Measurements from ENCODE around the gene FAM162A.

The FAM162A gene, protein sequence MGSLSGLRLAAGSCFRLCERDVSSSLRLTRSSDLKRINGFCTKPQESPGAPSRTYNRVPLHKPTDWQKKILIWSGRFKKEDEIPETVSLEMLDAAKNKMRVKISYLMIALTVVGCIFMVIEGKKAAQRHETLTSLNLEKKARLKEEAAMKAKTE

DNA sequence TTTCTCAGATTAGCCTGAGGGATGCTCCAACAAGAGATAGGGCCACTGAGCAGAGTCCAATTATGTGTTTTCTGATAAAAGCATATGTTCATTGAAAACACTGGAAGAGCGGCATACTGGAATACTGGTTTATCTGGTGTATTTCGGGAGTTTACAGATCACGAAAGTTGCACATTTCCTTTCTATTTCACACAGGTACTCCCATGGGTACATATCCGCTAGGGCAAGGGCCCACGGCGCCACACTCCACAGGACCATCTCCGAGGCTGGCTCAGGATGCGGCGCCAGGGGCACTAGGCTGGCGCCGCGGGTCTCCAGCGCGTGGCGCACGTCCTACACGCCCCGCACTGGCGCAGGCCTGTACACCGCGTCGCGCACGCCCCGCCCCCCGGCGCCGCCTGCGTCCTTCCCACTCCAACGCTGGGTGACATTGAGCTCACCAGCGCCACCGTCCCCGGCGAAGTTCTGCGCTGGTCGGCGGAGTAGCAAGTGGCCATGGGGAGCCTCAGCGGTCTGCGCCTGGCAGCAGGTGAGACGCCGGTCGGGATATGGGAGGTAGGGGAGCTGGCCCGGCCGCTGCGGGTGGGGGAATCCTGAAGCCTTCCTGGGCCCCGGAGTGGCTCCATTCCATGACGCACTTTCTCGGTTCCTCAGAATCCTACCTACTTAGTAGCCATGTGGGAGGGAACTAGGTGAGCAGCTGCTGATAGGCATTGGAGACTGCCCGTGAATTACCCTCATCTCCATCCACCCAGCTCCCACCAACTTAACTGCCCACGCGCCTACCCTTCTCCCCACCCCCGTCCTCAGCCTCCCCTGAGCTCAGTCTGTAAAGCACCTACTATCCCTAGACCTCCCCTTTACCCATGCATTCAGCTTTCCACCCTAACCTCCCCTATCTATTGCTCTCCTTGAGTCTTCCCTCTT is at the start of gene FAM162A:
FAM162A (plus strand) TSS at position 412 of the 927 bp plus-strand sequence; CDS start at position 496, 84 bp downstream.
- DNase-seq, result peak; percentile 89

DNA sequence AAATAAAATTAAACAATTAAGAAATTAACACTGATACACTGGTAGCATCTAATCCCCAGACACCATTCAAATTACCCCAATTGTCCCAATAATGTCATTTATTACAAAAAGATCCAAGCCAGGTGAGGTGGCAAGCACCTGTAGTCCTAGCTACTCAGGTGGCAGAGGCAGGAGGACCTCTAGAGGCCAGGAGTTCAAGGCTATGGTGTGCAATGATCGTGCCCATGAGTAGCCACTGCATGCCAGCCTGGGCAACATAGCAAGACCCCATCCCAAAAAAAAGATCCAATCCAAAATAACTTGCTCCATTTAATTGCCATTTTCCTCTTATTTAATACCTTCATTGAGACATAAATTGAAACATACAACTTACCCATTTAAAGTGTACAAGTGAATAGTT is 41.2 kb upstream of the FAM162A start:
- no peak for DNase-seq

DNA sequence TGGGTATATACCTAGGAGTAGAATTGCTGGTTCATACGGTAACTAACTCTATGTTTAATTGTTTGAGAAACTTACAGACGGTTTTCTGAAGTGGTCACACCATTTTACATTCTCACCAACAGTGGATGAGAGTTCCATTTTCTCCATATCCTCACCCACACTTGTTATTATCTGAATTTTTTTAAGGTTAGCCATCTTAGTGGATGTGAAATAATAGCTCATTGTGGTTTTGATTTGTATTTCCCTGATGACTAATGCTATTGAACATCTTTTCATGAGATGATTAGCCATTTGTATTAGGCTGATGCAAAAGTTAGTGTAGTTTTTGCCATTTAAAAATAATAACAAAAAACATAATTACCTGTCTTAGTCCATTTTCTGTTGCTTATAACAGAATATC is 40.3 kb upstream of the FAM162A start:
- DNase-seq, result peak; percentile 35

DNA sequence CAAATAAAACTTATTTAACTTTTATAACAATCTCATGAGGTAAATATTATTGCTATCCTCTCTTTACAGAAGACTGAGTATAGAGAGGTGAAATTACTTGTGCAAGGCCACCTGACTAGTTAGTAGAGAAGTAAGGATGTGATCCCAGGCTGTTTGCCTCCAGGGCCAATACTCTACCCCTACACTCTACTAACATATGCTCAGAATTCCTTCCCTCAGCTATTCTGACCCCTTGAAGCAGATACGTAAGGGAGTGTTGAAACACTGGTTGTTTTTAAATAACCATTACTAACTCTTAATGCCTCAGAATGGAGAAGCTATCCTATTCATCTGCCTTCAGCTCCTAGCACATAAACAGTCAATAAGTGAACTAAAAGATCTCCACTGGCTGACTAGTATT is 34.8 kb upstream of the FAM162A start:
- no peak for DNase-seq

DNA sequence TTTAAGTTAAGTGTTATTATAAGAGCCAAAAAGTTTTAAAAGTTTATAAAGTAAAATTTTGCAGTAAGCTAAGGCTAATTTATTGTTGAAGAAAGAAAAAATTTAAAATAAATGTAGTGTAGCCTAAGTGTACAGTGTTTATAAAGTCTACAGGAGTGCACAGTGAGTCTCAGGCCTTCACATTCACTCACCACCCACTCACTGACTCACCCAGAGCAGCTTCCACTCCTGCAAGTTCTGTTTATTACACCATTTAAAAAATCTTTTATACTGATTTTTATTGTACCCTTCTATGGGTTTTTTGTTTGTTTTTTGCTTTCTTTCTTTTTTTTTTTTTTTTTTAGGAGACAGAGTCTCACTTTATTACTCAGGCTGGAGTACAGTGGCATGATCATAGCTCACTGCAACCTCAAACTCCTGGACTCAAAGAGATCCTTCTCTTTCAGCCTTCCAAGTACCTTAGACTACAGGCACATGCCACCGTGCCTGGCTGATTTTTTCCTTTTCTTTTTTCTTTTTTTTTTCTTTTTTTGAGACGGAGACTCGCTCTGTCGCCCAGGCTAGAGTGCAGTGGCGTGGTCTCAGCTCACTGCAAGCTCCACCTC is 33.1 kb upstream of the FAM162A start:
- peak; percentile 31 for DNase-seq

DNA sequence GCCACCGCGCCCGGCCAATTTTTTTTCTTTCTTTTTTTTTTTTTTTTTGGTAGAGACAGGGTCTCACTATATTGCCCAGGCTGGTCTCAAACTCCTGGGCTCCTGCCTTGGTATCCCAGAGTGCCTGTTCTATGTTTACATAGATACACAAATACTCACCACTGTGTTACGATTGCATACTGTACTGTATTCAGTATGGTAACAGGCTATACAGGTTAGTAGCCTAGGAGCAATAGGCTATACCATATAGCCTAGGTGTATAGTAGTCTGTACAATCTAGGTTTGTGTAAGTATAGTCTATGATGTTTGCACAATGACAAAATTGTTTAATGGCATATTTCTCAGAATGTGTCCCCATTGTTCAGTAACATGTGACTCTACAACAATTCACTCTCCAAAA is 32.4 kb upstream of the FAM162A start:
- no peak for DNase-seq

DNA sequence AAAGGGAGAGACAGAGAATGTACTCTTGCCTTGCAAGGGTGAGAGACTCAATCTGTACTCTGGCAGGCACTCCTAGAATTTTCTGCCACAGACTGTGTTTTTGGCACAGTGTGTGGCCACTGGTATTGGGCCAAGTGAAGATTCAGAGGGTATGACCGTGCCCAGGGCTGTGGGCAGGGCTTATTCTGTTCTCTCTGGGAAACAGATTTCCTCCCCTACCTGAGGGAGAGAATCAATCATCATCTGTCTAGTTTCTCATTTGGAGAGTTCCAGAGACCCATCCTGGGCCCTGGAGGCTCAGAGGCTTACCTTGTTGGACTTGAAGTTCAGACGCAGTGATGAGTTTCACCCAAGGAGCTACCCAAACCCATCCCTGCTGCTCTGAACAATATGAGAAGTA is 30.8 kb upstream of the FAM162A start:
- DNase-seq, result no peak

DNA sequence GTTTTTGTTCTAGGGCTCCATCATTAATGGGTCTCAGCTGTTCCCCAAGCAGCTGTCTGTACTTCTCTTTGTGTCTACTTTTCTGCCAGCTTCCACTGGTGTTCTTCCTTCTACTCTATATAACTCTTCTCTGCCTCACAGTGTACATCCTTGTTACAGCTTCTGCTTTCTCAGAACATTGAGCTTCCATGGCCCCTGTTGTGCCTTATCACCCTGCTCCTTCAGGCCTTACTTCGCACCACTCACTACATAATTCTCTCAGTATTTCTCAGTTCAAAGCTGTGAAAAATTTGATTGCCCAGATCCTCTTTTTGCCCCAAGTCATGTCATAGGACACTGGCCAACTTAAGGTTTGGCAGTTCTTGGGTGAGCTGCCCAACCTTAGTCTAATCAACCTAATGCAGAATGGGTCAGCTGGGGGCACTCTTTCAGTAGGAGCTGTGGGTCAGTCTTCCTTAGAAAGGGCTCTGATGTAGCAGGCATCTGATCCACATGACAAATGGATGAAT is 30.0 kb upstream of the FAM162A start:
- DNase-seq, result no peak

DNA sequence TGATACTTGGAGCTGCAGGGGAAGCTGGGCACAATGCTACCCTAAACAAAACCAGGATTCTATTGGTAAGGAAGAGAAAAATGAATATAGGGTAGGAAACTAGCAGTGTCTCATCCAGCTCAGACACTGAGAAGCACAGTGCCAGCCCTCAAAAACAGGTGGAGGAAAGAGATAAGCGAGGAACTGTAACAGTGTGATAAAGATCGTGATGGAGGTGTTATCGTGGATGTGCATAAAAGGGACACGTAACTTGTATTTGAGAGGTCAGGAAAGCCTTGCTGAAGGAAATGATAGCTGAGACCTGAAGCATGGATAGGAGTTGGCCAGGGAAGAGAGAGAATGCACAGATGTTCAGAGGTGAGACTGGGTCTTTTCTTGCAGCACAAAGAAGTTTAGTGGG is 28.4 kb upstream of the FAM162A start:
- no peak for DNase-seq

DNA sequence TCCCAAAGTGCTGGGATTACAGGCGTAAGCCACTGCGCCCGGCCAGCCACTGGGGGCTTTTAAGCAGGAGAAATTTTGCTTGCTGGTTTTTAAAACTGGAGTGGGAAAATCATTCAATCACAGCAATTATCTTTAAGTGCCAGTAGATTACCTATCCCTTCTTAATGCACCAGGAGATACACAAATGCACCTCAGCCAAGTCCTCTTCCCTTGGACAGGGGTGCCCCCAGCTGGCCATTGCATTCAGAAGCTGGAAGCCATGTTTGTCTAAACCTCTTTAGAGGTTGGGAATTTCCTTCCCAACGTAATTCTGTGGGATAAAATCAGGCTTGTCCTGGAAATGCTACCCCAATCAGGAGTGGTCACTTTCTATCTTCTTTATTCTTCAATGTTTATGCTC is 27.6 kb upstream of the FAM162A start:
- DNase-seq, result peak; percentile 45

DNA sequence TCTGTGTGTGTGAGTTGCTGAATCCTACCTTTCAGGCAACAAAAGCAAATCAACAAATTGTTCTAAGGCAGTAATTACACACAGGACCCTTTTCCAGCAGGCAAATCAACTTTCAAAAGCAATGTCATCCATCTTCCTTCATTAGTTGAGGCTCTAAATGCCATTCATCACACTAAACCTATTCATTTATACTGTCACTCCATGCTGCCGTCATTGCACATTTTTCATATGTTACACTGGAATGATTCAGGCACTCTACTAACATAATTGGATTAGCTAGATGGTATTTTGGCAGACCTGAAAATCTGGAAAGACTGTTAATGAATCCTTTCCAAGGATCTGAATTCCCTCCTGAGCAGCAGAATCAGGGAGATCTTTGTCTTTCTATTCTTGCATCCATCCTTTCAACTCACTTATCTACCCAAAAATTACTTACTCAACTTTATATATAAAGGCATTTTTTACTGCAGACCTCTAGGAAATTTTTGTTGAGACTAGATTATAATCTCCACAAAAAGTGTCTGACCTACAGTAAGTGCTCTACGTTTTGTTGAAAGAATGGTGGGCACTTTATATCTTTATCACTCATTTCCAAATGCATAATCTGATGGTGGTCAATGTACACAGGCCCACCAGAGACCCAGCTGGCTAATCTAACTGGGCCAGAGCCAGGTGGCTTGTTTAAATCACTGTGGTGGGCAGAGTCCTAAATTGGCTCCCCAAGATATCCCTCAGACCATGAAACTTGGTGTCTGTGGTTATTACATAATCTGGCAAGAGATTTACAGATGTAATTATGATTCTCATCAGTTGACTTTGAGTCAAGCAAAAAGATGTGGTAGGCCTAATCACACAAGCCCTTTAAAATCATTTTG is 25.9 kb upstream of the FAM162A start:
- peak; percentile 9 for DNase-seq

DNA sequence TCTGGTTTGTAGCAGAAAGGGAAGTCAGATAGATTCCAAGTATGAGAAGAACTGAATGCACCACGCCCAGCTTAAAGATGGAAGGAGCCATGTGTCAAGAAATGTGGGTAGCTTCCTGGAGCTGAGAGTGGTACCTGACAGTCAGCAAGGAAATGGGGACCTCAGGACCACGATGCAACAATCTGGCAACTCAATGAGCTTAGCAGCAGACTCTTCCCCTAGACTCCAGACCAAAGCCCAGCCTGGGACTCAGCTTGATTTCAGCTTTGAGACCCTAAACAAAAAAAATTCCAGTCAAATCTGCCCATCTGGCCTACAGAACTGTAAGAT is 25.3 kb upstream of the FAM162A start:
- no peak for DNase-seq

DNA sequence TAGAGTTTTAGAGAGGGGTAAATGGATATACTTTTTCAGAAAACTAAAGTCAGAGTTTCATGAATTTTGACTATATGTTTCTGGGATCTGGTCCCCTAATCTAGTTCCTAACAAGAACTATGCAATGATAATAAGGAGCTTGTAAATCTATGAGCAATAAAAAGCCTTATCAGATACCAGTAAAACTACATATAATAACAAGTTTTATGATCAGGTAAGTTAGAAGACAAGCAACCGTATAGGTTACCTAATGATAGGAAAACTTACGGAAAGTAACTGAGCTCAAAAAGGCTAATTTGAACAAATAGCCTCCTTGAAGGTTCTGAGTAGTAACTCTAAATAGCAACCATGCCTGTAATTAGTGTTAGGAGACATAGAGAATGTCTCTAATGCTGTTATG is 22.0 kb upstream of the FAM162A start:
- no peak for DNase-seq

DNA sequence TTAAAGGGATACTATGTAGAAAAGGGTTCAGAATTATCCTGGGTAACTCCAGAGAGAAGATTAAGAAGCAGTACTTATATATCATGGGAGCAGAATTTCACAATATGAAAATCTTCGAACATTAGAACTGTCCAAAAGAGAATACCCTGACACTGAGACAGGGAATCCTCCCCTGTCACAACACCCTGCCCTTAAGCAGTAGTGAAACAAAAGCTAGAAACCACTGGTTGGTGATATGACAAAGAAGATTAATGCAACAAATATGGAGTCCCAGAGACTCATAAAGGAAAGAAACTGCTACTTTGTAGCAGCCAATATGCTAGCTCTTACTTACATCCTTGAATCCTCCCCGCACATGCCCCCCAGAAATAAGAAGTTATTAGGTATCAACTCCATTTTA is 19.5 kb upstream of the FAM162A start:
- DNase-seq, result no peak

DNA sequence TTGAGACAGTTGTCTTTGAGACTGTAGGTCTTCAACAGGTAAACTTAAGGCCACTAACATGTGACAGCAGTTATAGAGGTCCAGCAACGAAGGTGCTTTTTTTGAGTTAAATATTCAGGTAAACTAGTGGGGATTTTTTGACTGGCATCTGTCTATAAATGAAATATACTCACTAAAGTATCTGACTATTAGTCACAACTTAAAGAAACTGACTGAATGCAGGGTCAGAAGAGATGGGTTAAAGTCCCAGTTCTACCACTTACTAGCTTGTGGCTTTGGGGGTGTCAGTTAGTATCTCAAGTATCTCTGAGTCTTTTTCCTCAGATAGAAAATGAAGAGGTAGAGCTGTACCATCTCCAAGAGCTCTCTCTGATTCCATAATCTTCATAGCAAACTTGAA is 18.9 kb upstream of the FAM162A start:
- DNase-seq, result no peak

DNA sequence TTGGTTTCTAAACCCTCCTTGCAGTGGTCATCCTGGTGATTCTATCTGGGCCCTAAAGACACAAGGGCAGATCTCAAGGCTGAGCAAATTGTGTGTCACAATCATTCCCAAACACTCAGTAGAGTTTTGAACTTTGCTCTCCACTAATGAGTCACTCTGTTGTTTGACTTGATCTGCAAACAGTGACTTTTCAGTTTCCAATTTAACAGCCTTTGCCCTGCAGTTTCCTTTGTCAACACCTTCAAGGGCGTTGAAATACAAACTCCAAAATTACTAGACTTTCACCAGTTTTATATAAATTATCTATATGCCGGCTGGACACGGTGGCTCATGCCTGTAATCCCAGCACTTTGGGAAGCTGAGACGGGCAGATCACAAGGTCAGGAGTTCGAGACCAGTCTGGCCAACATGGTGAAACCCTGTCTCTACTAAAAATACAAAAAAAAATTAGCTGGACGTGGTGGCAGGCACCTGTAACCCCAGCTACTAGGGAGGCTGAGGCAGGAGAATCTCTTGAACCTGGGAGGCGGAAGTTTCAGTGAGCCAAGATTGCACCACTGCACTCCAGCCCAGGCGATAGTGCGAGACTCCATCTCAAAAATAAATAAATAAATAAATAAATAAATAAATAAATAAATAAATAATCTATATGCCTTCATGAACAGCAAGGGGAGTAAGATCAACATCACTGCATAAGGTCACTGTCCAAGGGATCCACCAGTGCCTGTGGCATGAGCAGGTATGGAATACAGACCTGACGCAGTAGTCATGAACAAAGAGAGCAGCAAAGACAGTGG is 18.2 kb upstream of the FAM162A start:
- DNase-seq, result peak; percentile 79

DNA sequence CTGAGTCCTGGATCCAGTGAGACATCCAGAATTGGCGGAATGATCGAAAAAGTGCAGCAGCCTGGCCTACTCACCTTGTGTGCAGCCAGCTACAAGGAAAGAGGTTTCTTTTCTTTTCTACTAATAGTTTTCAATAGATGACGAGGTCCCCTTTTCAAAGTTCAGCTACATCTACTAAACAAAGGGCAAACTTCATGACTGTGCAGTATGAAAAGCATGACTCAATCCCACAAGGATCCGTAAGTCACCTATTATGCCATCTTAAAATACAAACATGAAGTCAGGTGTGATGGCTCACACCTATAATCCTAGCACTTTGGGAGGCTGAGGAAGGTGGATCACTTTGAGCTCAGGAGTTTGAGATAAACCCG is 17.6 kb upstream of the FAM162A start:
- DNase-seq, result no peak

DNA sequence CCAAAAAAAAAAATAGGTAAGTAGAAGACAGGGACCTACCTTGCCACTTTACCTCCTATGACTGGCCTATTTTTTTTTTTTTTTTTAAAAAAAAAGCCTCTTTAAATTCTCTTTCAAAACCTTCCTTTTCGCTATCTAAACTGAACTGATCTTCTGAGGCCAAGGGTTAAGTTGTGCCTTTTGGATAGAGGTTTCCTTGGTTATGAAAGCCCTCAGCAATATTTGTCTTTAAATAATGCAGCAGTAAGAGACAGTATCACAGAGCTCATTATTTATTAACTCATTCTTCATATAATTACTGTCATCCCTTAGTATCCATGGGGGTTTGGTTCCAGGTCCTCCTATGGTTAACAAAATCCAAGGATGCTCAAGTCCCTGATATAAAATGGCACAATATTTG is 9.9 kb upstream of the FAM162A start:
- DNase-seq, result no peak

DNA sequence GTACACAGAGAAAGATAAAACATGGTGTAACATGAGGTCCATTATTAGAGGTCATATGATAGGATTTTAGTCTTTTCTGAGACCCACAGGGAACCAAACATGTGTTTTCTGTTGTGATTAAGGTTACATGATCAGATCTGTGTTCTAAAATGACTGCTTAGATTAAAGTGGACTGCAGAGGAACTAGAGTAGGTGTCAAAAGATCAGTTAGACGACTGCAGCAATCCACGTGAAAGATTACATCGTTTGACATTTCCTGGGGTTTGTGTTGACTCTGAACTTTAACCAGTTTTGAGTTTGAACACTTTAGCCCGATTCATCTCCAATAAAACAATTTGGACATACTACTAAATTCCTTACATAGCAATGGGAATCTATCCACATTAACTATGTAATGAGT is 6.0 kb upstream of the FAM162A start:
- DNase-seq, result no peak

DNA sequence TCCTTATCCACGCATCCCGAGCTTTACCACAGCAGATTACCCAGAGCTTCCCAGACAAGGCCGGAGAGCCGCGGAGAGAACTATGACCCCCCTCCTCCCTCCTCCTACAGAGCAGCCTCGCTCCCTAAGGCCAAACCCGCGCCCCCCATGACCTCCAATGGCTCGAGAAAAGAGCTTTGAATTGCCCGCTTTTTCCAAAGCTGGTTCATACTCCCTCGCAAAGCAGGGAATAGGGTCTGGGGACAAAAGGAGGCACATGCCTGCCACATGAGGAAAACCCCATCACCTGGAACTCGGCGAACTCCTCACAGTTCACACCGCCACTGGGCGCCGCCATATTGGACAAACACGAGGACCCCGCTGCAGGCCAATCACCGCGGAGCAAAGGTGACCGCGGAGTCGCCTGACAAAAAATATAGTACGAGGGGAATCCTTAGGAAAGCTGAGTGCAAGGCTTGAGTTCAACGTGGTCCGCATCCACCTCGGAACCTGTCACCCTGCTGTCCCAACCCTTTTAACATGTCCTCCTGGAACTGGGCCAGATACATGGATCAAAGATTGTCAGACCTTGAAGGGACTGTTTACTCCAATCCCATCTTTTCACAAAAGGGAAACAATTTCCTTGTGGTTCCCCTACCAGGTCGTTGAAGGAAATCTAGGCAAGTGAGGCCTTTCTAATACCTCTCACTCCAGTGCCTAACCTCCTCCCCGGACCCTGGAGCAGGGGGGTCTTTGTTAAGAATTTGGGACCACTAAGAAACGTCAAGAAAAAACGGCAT is 905 bp upstream of the FAM162A start, which contains the start of gene MIX23:
MIX23 (minus strand) TSS at position 344 of the 779 bp plus-strand sequence; CDS start at position 337, 7 bp downstream.
- DNase-seq, result peak; percentile 83

DNA sequence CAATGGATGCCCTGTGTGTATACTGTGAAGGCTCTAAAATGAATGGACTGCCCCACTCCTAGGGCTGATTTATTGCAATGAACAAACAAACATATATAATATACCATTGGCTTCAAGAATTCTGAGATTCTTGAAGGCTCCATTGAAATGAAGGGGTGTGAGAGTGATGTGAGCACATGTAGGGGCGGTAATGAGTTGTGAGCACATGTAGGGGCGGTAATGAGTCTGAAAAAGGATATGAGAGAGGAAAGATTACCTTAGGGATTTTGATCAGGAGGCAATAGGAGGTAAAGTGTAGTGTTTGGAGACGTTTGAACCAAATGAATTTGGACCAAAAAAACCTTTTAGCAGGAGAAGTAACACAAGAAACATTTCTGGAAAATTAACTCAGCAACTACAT is 3.7 kb downstream of the FAM162A start:
- DNase-seq, result no peak

Data from HCEC 1CT (cell line).